Sigmoid colon (tissue), 3 donors: ENCODE data around the gene ZNF670.

Experiments
- CTCF ChIP-seq, 4 experiments: fragments of 450-650 bp in 3 of 4; fragments of 200-600 bp in 1 of 4; IDR thresholded peaks; one replicate each; pipeline ENCODE4 v1.5.1; 2016 to 2019; ENCODE audit warnings: antibody characterized with exemption in 4 of 4, mild to moderate bottlenecking in 3 of 4, moderate library complexity in 2 of 4
- POLR2A ChIP-seq, 2 donors: fragments of 450-650 bp; IDR thresholded peaks; one replicate each; pipeline ENCODE4 v1.6.1; 2016; ENCODE audit warnings: antibody characterized with exemption in 2 of 2, mild to moderate bottlenecking in 2 of 2, moderate library complexity in 2 of 2

GRCh38 chr1:247112479-247112781 lies 33.8 kb upstream of the ZNF670 start:
- TF ChIP-seq CTCF (IDR thresholded peaks at IDR 0.05) (no peak), POLR2A (IDR thresholded peaks at IDR 0.05) (no peak)
